Ascending aorta (tissue), 2 donors: ENCODE results near the gene ADGRE1. TPM values are rescaled to one million over a fixed set of nuclear protein-coding genes. Genes with fewer than 3 reads are reported as not detected.

Experiments
- DNase-seq, 2 donors: peaks; one replicate each; pipeline ENCODE4 v3.0.0-alpha.2; 2019; ENCODE audit warnings: low spot score in 2 of 2
- H3K27ac ChIP-seq, 2 donors: fragments of 200-600 bp; sonication (generic); one replicate each; pipeline ENCODE4 v1.5.1; 2016 to 2017; ENCODE audit warnings: mild to moderate bottlenecking in 1 of 2
- H3K27me3 ChIP-seq: fragments of 200-600 bp; sonication (generic); one replicate; pipeline ENCODE4 v1.5.1; 2017
- H3K36me3 ChIP-seq, 2 donors: fragments of 200-600 bp; sonication (generic); one replicate each; pipeline ENCODE4 v1.5.1; 2016
- H3K4me1 ChIP-seq, 2 donors: fragments of 200-600 bp; sonication (generic); one replicate each; pipeline ENCODE4 v1.5.1; 2016 to 2017; ENCODE audit warnings: mild to moderate bottlenecking in 1 of 2
- H3K4me3 ChIP-seq, 2 donors: fragments of 200-600 bp; sonication (generic); one replicate each; pipeline ENCODE4 v1.5.1; 2016 to 2017; ENCODE audit warnings: mild to moderate bottlenecking in 1 of 2
- H3K9me3 ChIP-seq, 2 donors: fragments of 200-600 bp; sonication (generic); one replicate each; pipeline ENCODE4 v1.5.1; 2016
- intact Hi-C: fragments of 100-400 bp; cut with DNase I; formaldehyde crosslinking; loops from one replicate; pipeline ENCODE4 v1.15.1; 2023
- total RNA-seq: library from RNA; depleted of rRNA; stranded (reverse); fragments of >200 nt; gene quantifications from one replicate; pipeline ENCODE4 v1.1.0, GENCODE V29; 2016
- TF ChIP-seq, protein P1 (sequence below), 3 experiments: fragments of 200-600 bp in 2 of 3; fragments of 450-650 bp in 1 of 3; sonication (generic) in 2 of 3; IDR thresholded peaks; one replicate each; pipeline ENCODE4 v1.5.1; 2016 to 2019; ENCODE audit warnings: antibody characterized with exemption in 3 of 3, mild to moderate bottlenecking in 1 of 3, moderate library complexity in 1 of 3

ADGRE1 gene
- total RNA-seq, 1 donor from 2014 or later, result not detected

DNA sequence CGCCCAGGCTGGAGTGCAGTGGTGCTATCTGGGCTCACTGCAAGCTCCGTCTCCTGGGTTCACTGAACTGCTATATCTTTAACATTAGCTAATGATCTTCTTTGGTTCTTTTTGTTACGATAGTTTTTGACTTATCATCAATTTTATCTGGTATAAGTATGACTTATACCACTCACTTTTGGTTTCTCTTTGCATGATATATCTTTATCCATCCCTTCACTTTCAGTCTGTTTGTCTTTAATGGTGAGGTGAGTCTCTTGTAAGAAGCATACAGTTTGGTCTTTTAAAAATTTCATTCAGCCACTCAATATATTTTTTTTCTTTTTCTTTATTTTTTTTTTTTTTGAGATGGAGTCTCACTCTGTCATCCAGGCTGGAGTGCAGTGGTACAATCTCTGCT is 58.4 kb downstream of the ADGRE1 start:
- TF ChIP-seq, protein P1, sequence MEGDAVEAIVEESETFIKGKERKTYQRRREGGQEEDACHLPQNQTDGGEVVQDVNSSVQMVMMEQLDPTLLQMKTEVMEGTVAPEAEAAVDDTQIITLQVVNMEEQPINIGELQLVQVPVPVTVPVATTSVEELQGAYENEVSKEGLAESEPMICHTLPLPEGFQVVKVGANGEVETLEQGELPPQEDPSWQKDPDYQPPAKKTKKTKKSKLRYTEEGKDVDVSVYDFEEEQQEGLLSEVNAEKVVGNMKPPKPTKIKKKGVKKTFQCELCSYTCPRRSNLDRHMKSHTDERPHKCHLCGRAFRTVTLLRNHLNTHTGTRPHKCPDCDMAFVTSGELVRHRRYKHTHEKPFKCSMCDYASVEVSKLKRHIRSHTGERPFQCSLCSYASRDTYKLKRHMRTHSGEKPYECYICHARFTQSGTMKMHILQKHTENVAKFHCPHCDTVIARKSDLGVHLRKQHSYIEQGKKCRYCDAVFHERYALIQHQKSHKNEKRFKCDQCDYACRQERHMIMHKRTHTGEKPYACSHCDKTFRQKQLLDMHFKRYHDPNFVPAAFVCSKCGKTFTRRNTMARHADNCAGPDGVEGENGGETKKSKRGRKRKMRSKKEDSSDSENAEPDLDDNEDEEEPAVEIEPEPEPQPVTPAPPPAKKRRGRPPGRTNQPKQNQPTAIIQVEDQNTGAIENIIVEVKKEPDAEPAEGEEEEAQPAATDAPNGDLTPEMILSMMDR (IDR thresholded peaks at IDR 0.05), result no peak
- no peaks in the 10 kb centered on the region for H3K9me3 ChIP-seq
- H3K4me1 ChIP-seq, result no peaks in the 10 kb centered on the region
- no peak overlapping the region for H3K4me3 ChIP-seq
- no peak overlapping the region for H3K27ac ChIP-seq
- H3K27me3 ChIP-seq, result no peaks in the 10 kb centered on the region
- no peaks in the 10 kb centered on the region for H3K36me3 ChIP-seq
- DNase-seq, result no peak
- intact Hi-C loops, result no loop called here

DNA sequence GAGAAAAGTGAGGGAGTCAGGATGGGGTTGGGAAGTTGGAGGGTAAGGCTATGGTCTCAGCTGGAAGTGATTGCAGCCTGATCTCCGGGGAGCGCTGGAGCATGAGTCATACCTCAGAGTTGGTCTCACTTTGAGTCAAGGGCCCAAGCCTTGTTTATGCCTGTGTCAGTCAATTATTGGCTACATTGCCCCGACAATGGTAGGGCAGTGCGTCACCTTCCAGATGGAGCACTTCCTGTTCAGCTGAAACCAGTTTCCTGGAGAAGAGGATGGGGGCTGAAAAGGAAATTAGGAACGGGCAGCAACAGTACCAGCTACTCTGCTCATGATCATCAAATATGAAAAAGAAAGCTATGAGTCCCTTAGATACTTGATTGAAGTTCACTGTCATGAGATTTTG is 60.4 kb downstream of the ADGRE1 start:
- Histone ChIP-seq H3K4me3 (no peak overlapping the region), H3K9me3 (no peaks in the 10 kb centered on the region), H3K27me3 (no peaks in the 10 kb centered on the region), H3K4me1 (no peaks in the 10 kb centered on the region), H3K36me3 (no peaks in the 10 kb centered on the region), H3K27ac (no peak overlapping the region)
- DNase-seq, result peak in 1 of 2 donors; percentile 13
- intact Hi-C loops, result no loop called here
- TF ChIP-seq, protein P1 (IDR thresholded peaks at IDR 0.05), result no peak

DNA sequence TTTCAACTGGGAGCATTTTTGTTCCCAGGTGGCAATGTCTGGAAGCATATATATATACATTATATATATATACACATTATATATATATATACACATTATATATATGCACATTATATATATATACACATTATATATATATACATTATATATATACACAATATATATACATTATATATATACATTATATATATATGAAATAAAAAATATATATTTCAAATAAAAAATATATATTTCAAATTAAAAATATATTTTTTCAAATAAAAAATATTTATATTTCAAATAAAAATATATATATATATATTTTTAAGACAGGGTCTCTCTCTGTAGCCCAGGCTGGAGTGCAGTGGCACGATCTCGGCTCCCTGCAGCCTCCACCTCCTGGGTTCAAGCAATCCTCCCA is 61.5 kb downstream of the ADGRE1 start:
- intact Hi-C loops, result no loop called here
- Histone ChIP-seq H3K36me3 (no peaks in the 10 kb centered on the region), H3K27me3 (no peaks in the 10 kb centered on the region), H3K27ac (no peak overlapping the region), H3K9me3 (no peaks in the 10 kb centered on the region), H3K4me3 (no peak overlapping the region), H3K4me1 (no peaks in the 10 kb centered on the region)
- no peak for DNase-seq
- TF ChIP-seq, protein P1 (IDR thresholded peaks at IDR 0.05), result no peak

DNA sequence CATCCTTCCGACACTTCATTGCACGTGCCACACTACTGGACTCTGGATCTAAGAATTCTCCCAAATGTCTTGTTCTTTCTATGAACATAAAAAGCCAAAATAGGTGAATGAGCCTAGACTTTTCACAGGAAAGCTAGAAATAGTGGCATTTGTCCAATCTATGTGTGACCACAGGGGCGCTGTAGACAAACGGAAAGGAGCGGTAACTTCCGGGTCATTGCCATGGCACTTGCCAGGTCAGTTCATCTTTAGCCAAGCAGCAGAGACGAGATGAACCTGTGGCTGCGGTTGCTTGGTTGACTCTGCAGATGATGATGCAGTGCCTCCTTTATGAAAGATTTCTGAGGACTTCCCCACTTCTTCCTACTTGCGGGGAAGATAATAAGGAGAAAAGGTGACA is 65.6 kb downstream of the ADGRE1 start:
- Histone ChIP-seq H3K36me3 (no peaks in the 10 kb centered on the region), H3K4me1 (no peaks in the 10 kb centered on the region), H3K27me3 (no peaks in the 10 kb centered on the region), H3K4me3 (no peak overlapping the region), H3K9me3 (no peaks in the 10 kb centered on the region), H3K27ac (no peak overlapping the region)
- no peak for DNase-seq
- TF ChIP-seq, protein P1 (IDR thresholded peaks at IDR 0.05), result no peak
- intact Hi-C loops, result no loop called here

DNA sequence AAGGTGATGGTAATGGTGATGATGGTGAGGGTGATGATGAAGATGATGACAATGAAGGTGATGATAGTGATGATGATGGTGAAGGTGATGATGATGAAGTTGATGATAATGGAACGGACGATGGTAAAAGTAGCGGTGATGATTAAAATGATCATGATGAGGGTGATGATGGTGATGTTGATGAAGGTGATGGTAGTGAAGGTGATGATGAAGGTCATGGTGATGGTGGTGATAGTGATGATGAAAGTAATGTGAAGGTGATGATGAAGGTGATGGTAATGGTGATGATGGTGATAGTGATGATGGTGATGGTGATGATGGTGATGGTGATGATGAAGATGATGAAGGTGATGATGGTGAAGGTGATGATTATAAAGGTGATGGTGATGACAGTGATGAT is 67.7 kb downstream of the ADGRE1 start:
- Histone ChIP-seq H3K36me3 (no peaks in the 10 kb centered on the region), H3K4me1 (no peaks in the 10 kb centered on the region), H3K27me3 (no peaks in the 10 kb centered on the region), H3K27ac (no peak overlapping the region), H3K4me3 (no peak overlapping the region), H3K9me3 (no peaks in the 10 kb centered on the region)
- intact Hi-C loops, result no loop called here
- TF ChIP-seq, protein P1 (IDR thresholded peaks at IDR 0.05), result no peak
- DNase-seq, result no peak

DNA sequence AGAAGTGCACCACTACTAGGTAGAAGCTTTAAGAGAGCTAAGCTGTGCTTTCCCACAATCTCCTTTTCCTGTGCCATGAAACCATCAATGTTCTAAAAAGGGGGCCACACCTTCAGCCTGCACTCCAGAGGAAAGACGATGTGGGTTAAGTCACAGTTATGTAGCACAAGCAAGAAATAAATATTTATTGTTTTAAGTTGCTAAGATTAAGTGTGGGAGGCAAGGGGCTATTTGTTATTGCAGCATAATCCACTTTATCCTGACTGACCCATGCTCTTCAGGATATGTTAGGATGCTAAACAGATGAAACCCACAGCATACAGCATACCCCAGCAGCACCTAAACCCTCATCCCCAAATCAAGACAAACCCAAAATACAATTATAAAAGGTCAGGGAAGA is 69.2 kb downstream of the ADGRE1 start:
- no peaks in the 10 kb centered on the region for H3K27me3 ChIP-seq
- no peak overlapping the region for H3K27ac ChIP-seq
- TF ChIP-seq, protein P1 (IDR thresholded peaks at IDR 0.05), result no peak
- H3K9me3 ChIP-seq, result no peaks in the 10 kb centered on the region
- DNase-seq, result no peak
- H3K36me3 ChIP-seq, result no peaks in the 10 kb centered on the region
- H3K4me3 ChIP-seq, result no peak overlapping the region
- intact Hi-C loops, result no loop called here
- H3K4me1 ChIP-seq, result no peaks in the 10 kb centered on the region
